DMS114 treated with DMSO at 0.1 percent for 48 hours (cell line): ENCODE measurements around the gene ZXDC.

Experiments used
- DNase-seq: peaks from one replicate; lab custom pipeline; 2025; ENCODE audit not compliant: unreplicated experiment; lab: John Stamatoyannopoulos, UW

The ZXDC gene

GRCh38 chr3:126490619-126491018 is 14.9 kb upstream of the ZXDC start:
- DNase-seq = no peak

DNA sequence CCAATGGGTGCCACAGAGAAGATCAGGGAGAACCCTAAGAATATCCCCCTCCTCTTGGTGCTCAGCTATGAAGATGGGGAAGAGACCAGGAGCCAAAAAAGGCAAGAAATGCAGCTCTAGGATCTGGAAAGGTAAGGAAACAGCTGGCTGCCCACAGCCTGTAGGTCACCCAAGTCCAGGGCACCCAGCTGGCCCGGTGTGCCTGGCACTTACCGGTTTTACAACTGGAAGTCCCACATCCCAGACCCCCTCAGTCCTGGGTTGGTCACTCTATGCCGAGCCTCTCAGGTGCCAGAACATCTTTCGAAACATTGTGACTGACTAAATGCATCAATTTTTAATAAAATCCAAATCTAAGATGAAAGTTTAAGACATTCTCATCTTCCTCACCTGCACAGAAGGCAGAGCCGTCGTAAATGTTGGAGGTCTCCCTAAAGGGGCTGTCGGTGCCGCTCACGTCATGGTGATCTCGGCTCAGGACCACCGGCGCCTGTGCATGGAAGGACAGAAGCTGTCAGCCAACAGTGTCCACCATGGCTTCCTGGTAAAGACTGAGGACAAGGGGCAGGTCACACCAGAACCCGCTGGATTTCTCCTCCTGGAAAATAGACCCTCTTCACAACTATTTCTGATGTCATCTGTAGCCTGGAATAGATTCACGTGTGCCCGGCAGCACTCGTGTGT is 13.3 kb upstream of the ZXDC start:
- DNase-seq = no peak

DNA sequence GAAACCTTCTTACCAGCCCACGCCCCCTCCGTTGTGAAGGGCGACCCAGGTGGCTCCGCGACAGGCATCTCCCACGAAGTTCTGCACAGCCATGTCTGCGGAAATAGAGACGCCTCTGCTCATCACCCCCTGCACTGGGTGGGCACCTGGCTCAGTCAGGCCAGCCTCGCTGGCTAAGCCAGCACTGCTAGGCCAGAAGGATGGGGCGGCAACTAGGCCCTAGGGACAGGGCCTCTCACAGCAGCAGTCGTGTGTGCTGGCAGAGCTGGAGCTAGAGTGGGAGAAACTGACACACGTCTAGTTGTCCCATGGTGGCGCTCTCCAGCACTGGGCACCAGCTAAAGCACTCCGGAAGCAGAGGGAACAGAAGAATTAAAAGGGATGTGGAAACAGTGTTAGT is 12.5 kb upstream of the ZXDC start:
- no peak for DNase-seq

DNA sequence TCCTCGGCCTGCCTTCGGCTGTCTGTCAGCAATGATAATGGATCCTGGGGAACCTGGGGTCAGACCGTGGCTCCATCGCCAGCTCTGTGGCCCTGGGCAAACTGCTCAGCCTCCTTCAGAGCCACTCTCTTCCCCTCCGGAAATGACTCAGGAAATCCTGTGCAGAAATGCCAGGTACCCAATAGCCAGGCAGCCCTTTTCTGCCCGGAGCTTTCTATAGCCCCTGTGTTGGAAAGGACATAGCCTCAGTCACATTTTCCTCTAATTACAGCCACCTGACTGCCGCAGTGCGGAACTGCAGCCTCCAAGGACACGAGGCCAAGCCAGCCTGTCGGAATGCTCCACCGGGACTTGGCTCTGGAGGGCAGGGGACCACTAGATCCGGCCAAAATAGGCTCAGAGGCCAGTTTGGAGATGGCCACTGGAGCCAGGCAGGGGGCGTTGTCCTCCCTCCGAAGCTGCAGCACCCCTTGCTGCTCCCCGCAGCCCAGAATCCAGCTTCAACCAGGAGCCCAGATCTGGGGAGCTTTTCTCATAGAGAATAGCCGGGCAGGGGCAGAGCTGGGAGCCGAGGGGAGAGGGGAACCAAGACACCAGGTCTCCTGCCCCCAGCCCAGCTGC is 11.6 kb upstream of the ZXDC start:
- no peak for DNase-seq

GRCh38 chr3:126486360-126486847 is 10.7 kb upstream of the ZXDC start:
- no peak for DNase-seq

DNA sequence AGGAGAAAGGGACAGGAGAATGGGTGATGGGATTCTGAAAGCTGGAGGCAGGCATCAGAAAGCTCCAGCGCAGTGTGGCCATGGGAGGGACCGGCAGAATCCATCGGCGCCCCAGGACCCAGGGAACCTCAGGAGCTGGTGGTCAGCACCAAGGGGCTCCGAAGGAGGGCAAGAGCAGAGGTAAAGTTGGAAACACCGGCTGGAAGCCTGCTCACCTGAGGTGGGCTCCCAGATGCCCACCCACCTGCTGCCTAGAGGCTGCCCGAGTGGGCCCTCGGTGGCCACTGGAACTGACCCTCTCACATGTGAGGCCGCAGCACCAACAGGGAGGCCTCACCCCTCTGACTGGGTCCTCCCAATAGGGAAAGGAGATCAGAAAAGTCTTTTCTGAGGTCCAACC is 10.3 kb upstream of the ZXDC start:
- no peak for DNase-seq

DNA sequence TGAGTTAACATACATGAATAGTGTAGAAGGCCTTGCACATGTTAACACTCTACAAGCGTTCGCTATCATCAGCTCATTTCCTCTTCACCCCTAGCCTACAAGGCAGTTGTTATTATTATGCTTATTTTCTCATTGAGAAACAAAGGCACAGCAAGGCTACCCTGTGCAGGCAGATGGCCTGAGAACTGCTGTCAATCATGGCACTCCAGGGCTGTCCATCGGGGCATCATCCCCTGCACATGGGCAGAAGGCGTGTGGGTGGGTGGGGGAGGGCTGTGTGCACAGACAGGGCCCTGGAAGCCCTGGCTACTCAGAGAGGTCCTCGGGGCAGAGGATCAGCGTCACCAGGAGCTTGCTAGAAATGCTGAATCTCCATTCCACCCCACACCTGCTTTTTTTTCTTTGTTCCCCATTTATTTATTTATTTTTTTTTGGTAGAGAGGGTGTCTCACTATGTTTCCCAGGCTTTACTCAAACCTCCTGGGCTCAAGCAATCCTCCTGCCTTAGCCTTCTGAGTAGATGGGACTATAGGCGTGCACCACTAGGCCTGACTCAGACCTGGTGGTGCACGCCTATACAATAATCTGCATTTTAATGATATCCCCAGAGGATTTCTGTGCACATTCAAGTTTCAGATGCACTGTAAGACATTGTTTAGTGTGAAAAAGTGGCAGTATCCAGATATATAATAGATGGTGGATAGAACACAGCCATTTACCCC is 9.6 kb upstream of the ZXDC start:
- DNase-seq = no peak

- DNase-seq = no peak
These were observed 9.0 kb upstream of the ZXDC start for GRCh38 chr3:126484662-126485061.

- DNase-seq = no peak
These were observed 8.5 kb upstream of the ZXDC start for GRCh38 chr3:126484148-126484547.

- no peak for DNase-seq
These were observed 7.7 kb upstream of the ZXDC start for GRCh38 chr3:126483321-126483761.

DNA sequence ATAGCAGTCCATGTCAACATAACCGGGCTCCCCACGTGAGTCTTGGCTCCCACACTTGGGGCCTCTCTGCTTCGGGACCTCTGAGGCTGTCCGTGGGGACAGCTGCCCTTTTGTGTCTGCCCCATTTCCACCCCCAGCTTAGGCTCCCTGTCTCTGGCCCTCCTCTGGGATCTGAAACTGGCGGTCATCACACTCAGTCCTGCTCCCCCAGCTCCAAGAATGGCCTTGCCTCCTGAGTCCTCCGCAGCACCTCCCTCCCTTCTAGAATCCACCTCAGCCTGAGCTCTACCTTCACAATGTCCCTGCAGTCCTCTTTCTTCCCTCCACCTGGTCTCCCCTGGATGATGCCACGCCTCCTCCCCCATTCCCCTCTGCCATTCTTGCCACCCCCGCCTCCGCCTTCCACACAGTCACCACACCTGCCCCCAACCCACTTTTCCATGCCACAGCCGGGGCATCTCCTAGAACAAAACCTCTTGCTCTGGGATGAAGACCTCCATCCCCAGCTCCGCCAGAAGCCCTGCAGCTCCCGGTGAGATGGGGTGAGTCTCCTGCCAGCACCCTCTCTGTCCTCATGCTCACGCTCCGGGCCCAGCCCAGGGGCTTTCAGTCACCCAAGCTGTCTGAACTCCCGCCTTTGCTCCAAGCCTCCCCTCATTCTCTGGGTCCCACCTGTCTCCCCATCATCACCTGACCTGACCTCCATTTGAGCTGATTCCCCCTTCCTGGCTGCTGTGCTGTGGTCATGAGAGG is 7.0 kb upstream of the ZXDC start:
- DNase-seq = no peak

DNA sequence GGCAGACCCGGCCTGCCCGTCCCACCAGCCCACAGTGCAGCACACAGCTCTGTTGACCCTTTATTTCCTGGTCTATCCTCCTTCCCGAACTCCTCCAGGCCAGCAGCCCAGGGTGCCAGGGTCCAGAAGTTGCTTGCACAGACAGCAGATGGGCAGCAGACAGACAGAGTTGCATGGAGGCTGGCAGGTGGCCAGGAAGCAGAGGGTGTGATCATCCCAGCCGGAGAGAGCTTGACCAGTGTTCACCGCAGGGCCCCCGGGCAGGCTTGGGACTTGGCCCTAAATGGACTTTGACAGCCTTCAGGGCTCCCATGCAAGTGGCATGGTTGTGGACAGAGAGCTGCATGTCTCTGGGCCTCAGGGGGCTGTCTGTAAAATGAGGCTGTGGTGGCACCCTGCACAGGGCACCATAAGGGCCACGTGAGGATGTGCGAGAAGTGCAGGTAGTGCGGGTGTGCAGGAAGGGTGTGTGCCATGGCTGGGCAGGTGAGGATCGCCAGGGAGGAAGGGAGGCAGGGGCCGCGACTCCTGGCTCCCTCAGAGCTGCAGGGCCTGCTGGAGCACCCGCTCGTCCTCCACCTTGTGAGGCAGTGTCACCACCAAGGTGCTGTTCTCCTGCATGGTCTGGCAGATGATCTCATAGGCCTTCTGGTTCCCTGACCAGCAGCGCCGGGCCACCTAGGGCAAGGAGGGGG is 6.3 kb upstream of the ZXDC start:
- no peak for DNase-seq

GRCh38 chr3:126480861-126481260 is 5.2 kb upstream of the ZXDC start:
- DNase-seq = no peak

GRCh38 chr3:126480206-126480605 is 4.5 kb upstream of the ZXDC start:
- DNase-seq = no peak

DNA sequence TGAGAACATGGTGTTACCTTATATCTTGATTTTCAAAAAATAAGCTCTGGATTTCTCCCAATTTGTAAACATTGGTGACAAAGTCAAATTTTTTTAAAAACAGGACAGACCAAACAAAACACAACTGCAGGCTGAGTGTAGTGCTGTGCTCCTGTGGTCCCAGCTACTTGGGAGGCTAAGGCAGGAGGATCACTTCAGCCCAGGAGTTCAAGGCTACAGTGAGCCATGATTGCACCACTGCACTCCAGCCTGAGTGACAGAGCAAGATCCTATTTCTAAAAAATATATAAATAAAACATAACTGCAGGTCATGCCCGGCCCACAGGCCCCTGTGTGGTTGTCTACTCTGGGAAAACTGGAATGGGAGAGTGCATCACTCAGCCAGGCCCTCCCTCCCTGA is 4.0 kb upstream of the ZXDC start:
- no peak for DNase-seq

- no peak for DNase-seq
These were observed 3.1 kb upstream of the ZXDC start for GRCh38 chr3:126478581-126479310.

DNA sequence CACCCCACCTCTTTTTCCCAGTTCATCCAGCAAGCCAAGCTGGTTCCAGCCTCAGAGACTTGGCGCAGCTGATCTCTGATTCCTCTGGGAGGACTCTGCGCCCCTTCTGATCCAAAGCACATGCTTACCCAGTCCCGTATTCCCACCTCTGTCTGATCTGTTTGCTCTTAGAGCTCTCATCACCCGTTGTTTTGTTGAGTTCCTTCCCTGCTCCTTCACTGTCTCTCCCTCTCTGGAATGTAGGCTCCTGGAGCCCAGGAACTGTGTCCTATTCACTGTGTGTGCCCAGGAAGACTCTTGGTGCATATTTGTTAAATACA is 1.3 kb upstream of the ZXDC start:
- DNase-seq = no peak

- peak; percentile 33 for DNase-seq
These were observed 722 bp upstream of the ZXDC start for GRCh38 chr3:126476166-126477060.
